Gastroesophageal sphincter (tissue), 4 donors: ENCODE measurements around the gene EEA1. TPM values are rescaled to one million over a fixed set of nuclear protein-coding genes. Genes with fewer than 3 reads are reported as not detected.
A peak's percentile ranks its signal among the peaks of the same experiment; 100 is the strongest.

Source experiments
- ATAC-seq: fragments of 150-250 bp; one replicate; pipeline ENCODE4 v1.9.1; 2016; ENCODE audit warnings: mild to moderate bottlenecking, moderate library complexity
- H3K27ac ChIP-seq, 4 donors: fragments of 200-600 bp; sonication (generic) in 3 of 4; 1 replicate in 3 of 4; 2 replicates in 1 of 4; pipeline ENCODE4 v1.5.1; 2016 to 2019
- H3K27me3 ChIP-seq: fragments of 200-600 bp; sonication (generic); one replicate; pipeline ENCODE4 v1.5.1; 2019
- H3K36me3 ChIP-seq, 2 donors: fragments of 200-600 bp; sonication (generic); one replicate each; pipeline ENCODE4 v1.5.1; 2019; ENCODE audit warnings: control low read depth in 1 of 2
- H3K4me1 ChIP-seq, 3 donors: fragments of 200-600 bp; sonication (generic); 1 replicate in 2 of 3; 2 replicates in 1 of 3; pipeline ENCODE4 v1.5.1; 2016 to 2019; ENCODE audit warnings: control low read depth in 2 of 3
- H3K4me3 ChIP-seq, 2 donors: fragments of 200-600 bp; sonication (generic); one replicate each; pipeline ENCODE4 v1.5.1; 2019; ENCODE audit warnings: mild to moderate bottlenecking in 1 of 2, moderate library complexity in 1 of 2
- H3K9me3 ChIP-seq, 3 donors: fragments of 200-600 bp; sonication (generic); one replicate each; pipeline ENCODE4 v1.5.1; 2017 to 2019; ENCODE audit warnings: control low read depth in 2 of 3
- EP300 ChIP-seq: sonication (generic); formaldehyde crosslinking; IDR thresholded peaks from one replicate; pipeline ENCODE4 v1.6.1; 2017; ENCODE audit warnings: antibody characterized with exemption, mild to moderate bottlenecking
- POLR2A ChIP-seq, 2 donors: fragments of 450-650 bp; IDR thresholded peaks; one replicate each; pipeline ENCODE4 v1.6.1; 2017; ENCODE audit warnings: antibody characterized with exemption in 2 of 2, mild to moderate bottlenecking in 2 of 2, moderate library complexity in 1 of 2
- POLR2AphosphoS5 ChIP-seq: sonication (generic); formaldehyde crosslinking; IDR thresholded peaks from one replicate; pipeline ENCODE4 v1.6.1; 2017; ENCODE audit warnings: antibody characterized with exemption
- WGBS, 2 donors: methylation state at CpG; one replicate each; pipeline ENCODE4 v1.1.5; 2018; ENCODE audit warnings: low coverage in 1 of 2; 5-methylcytosine and 5-hydroxymethylcytosine counted together
- total RNA-seq, 4 donors: library from RNA; depleted of rRNA; stranded (reverse); fragments of >200 nt; gene quantifications; one replicate each; pipeline ENCODE4 v1.1.0, GENCODE V29; 2016
- TF ChIP-seq, protein P1 (sequence below), 4 experiments: fragments of 200-600 bp in 2 of 4; fragments of 450-650 bp in 2 of 4; sonication (generic) in 1 of 4; IDR thresholded peaks; one replicate each; pipeline ENCODE4 v1.5.1; 2017 to 2019; ENCODE audit warnings: antibody characterized with exemption in 4 of 4, mild to moderate bottlenecking in 2 of 4, moderate library complexity in 2 of 4

The EEA1 gene
- total RNA-seq, 4 donors from 2014 or later: 25.0 to 37.1 (median 30.4) TPM

DNA sequence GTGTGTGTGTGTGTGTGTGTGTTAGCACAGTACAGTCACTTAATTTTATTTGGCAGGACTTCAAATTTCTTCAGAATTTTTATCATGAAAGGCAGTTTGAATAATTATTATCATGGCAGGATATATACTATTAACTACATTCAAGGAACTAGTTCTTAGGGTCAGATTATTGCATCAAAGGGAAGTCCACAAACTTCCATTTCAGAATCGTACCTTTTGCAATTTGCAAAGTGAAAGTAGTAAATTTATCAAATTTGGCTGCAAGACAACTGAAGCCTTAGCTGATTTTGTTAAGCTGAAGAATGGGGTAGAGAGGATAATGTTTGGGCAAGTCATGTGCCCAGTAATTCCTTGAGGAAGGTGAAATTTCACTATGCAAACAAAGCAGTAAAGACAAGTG is 158.1 kb downstream of the EEA1 start:
- WGBS, 2 donors: 60 to 91% methylated on average over 1 of the region's 1 CpG
- no peaks in the 10 kb centered on the region for H3K9me3 ChIP-seq
- no peaks in the 10 kb centered on the region for H3K27me3 ChIP-seq
- ATAC-seq: no peak
- TF ChIP-seq, protein P1, sequence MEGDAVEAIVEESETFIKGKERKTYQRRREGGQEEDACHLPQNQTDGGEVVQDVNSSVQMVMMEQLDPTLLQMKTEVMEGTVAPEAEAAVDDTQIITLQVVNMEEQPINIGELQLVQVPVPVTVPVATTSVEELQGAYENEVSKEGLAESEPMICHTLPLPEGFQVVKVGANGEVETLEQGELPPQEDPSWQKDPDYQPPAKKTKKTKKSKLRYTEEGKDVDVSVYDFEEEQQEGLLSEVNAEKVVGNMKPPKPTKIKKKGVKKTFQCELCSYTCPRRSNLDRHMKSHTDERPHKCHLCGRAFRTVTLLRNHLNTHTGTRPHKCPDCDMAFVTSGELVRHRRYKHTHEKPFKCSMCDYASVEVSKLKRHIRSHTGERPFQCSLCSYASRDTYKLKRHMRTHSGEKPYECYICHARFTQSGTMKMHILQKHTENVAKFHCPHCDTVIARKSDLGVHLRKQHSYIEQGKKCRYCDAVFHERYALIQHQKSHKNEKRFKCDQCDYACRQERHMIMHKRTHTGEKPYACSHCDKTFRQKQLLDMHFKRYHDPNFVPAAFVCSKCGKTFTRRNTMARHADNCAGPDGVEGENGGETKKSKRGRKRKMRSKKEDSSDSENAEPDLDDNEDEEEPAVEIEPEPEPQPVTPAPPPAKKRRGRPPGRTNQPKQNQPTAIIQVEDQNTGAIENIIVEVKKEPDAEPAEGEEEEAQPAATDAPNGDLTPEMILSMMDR (IDR thresholded peaks at IDR 0.05): no peak
- TF ChIP-seq POLR2AphosphoS5 (no peak), POLR2A (IDR thresholded peaks at IDR 0.05) (no peak)
- no peak overlapping the region for H3K27ac ChIP-seq
- H3K4me3 ChIP-seq: no peak overlapping the region
- peaks cover 4 to 19% of the 10 kb centered on the region in 2 donors for H3K36me3 ChIP-seq
- peaks cover 0 to 28% (median 3%) of the 10 kb centered on the region in 3 donors for H3K4me1 ChIP-seq

DNA sequence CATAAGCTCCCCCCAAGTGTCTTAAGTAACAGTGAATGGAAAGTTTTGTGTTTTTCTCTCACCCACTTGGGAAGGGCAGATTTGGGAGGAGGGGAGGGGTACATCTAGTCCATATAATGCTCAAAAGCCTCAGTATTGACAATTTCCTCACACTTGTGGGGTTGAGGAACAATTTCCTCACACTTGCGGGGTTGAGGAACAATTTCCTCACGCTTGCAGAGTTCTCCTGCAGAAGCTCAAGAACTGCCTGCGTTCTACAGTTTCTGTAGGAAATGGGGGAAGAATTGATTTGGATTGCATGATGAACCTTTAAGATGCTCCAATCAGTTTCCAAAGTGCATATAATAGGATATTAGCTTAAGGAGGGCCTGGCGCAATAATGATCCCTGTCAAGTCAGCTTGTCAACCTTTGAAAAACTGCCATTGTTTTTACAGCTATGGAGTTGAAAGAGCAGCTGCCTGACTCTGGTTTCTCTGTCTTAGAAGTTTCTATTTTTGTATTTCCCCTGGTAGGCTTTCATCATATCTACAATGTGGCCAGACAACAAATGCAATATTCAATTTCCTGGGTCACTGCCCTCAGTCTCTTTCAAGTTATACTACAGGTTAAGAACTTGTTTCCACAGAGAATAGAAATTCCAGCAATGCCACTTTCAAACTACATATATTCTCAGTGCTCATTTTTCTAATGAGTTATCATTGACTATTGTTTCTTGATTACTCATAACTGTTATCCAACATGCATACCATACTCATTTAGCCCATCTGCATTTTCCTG is 159.8 kb downstream of the EEA1 start:
- peak; percentile 50 for ATAC-seq
- no peak overlapping the region for H3K4me3 ChIP-seq
- no peak overlapping the region for H3K27ac ChIP-seq
- H3K9me3 ChIP-seq: no peaks in the 10 kb centered on the region
- TF ChIP-seq POLR2AphosphoS5 (no peak), EP300 (no peak), POLR2A (IDR thresholded peaks at IDR 0.05) (no peak)
- TF ChIP-seq, protein P1 (IDR thresholded peaks at IDR 0.05): no peak
- peaks cover 0 to 28% (median 3%) of the 10 kb centered on the region in 3 donors for H3K4me1 ChIP-seq
- WGBS, 2 donors: 89 to 100% methylated on average over 3 to 4 of the region's 4 CpGs
- peaks cover 0 to 7% of the 10 kb centered on the region in 2 donors for H3K36me3 ChIP-seq
- H3K27me3 ChIP-seq: no peaks in the 10 kb centered on the region

DNA sequence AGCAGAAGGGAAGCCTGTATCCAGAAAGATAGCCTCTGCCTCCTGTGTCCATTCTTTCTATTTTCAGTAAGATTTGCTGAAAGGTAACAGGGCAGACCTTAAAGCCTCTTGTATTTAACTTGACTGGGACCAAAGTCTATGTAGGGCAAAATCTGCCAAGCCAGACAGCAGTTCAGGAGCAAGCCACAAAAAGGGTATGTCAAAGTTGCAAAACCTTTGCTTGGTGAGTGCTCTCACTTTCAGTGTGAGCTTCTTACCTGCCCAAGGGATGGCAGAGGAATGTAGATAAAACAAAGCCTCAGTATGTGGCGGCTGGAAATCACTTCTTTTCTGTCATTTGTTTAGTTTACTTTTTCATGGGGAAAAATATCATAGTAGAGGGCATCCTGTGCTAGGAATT is 163.2 kb downstream of the EEA1 start:
- Histone ChIP-seq H3K9me3 (no peaks in the 10 kb centered on the region), H3K4me3 (no peak overlapping the region), H3K27me3 (no peaks in the 10 kb centered on the region), H3K36me3 (no peaks in the 10 kb centered on the region), H3K27ac (no peak overlapping the region), H3K4me1 (peaks cover 0 to 28% (median 3%) of the 10 kb centered on the region in 3 donors)
- no peak for ATAC-seq
- no peak for TF ChIP-seq EP300
- TF ChIP-seq POLR2AphosphoS5: no peak
- TF ChIP-seq, protein P1 (IDR thresholded peaks at IDR 0.05): no peak
- TF ChIP-seq POLR2A (IDR thresholded peaks at IDR 0.05): no peak
- WGBS, 2 donors: 78 to 87% methylated on average over 1 of the region's 1 CpG

DNA sequence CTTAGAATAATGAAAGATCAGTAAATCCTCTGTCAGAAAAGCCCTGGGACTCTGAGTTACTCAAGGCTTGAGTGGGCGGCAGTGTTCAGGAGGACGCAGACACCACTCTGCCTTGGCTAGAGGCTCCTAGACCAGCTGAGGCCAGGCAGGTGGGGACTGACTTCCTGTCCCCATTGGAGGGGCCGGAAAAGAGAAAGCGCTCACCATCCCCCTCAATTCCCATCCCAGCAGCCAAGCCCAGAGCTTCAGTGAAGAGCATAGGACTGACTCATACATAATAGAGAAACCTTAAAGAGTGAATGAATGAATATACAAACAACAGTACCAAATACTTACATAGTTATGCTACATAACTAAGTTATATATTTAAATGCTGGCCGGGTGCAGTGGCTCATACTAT is 164.3 kb downstream of the EEA1 start:
- Histone ChIP-seq H3K36me3 (no peaks in the 10 kb centered on the region), H3K27me3 (no peaks in the 10 kb centered on the region), H3K9me3 (no peaks in the 10 kb centered on the region), H3K27ac (no peak overlapping the region), H3K4me3 (no peak overlapping the region), H3K4me1 (peaks cover 0 to 27% (median 3%) of the 10 kb centered on the region in 3 donors)
- 69 to 82% methylated on average over 1 to 4 of the region's 5 CpGs for WGBS, 2 donors
- TF ChIP-seq POLR2A (IDR thresholded peaks at IDR 0.05): no peak
- TF ChIP-seq POLR2AphosphoS5: no peak
- TF ChIP-seq, protein P1 (IDR thresholded peaks at IDR 0.05): no peak
- TF ChIP-seq EP300: no peak
- ATAC-seq: no peak

DNA sequence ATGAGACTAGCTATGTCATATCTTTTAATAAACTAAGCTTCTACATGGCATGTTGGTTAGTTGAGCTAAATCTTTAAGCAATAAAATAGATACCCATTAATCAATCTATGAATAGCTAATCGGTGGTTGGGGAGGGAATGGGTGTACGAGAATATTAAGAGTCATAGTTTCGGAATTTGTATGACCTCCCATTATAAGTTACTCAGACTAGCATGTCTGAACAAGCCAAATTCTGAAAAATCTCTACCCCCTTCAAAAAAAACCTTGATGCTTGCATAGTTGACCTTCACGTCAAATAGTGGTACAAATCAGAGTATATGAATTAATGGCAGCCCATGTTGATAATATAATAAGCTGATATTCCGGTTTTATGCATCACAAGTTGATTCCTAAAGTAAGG is 166.3 kb downstream of the EEA1 start:
- H3K36me3 ChIP-seq: no peaks in the 10 kb centered on the region
- no peak overlapping the region for H3K27ac ChIP-seq
- TF ChIP-seq POLR2AphosphoS5: no peak
- TF ChIP-seq, protein P1 (IDR thresholded peaks at IDR 0.05): no peak
- no peak for TF ChIP-seq EP300
- no peak for TF ChIP-seq POLR2A (IDR thresholded peaks at IDR 0.05)
- WGBS, 2 donors: 90% methylated on average over 5 of the region's 5 CpGs
- ATAC-seq: no peak
- peaks cover 0 to 11% (median 0%) of the 10 kb centered on the region in 3 donors for H3K4me1 ChIP-seq
- no peak overlapping the region for H3K4me3 ChIP-seq
- H3K27me3 ChIP-seq: no peaks in the 10 kb centered on the region
- H3K9me3 ChIP-seq: no peaks in the 10 kb centered on the region
